ENCODE measurements around the gene THSD7B. TPM values are rescaled to one million over a fixed set of nuclear protein-coding genes. Genes with fewer than 3 reads are reported as not detected.

THSD7B gene
- polyA plus RNA-seq, 2 of the 4 experiments (the other 2 are of a cell fraction) = not detected

GRCh38 chr2:137206069-137206468 is 440.7 kb downstream of the THSD7B start:
- Histone ChIP-seq H3K9me3 (no peaks in the 10 kb centered on the region), H3K27ac (no peak overlapping the region), H3K4me1 (no peaks in the 10 kb centered on the region), H3K4me3 (no peak overlapping the region), H3K4me2 (no peak overlapping the region)
- no peak for TF ChIP-seq RARB (CRISPR knock-in tag; IDR thresholded peaks at IDR 0.05)
- TF ChIP-seq ELK1 (IDR thresholded peaks at IDR 0.05; ENCODE audit: low read depth, low read length) = no peak
- TF ChIP-seq ZC3H11A (IDR thresholded peaks at IDR 0.05) = no peak
- TF ChIP-seq RNF2 (IDR thresholded peaks at IDR 0.05; ENCODE audit: borderline replicate concordance, low read depth) = no peak
- no peak for TF ChIP-seq E2F6 (IDR thresholded peaks at IDR 0.05; ENCODE audit: borderline replicate concordance, low read depth)
- WGBS (ENCODE audit: missing lambda C conversion rate) = 29% methylated on average over 3 of the region's 3 CpGs
- ATAC-seq (no peak), FAIRE-seq (no peak), DNase-seq (ENCODE audit: low read depth in 1 of 2, low spot score in 1 of 2) (no peak)
- POLR2A ChIA-PET = no interaction called here
- CTCF ChIA-PET = no interaction called here

- no peak for TF ChIP-seq ZFP36 (IDR thresholded peaks at IDR 0.05; ENCODE audit: borderline replicate concordance, partially characterized antibody)
- TF ChIP-seq TFCP2L1 (CRISPR knock-in tag; IDR thresholded peaks at IDR 0.05) = no peak
- no peak for TF ChIP-seq USF2 (IDR thresholded peaks at IDR 0.05)
- POLR2A ChIA-PET = no interaction called here
- no peaks in the 10 kb centered on the region for H3K4me1 ChIP-seq
- H3K4me2 ChIP-seq = no peak overlapping the region
- no peak overlapping the region for H3K27ac ChIP-seq
- DNase-seq (ENCODE audit: low read depth in 1 of 2, low spot score in 1 of 2) (no peak), FAIRE-seq (no peak), ATAC-seq (no peak)
- no peak overlapping the region for H3K4me3 ChIP-seq
- 0% methylated on average over 1 of the region's 1 CpG for WGBS (ENCODE audit: missing lambda C conversion rate)
- no peaks in the 10 kb centered on the region for H3K9me3 ChIP-seq
- CTCF ChIA-PET = interaction anchor here (0.6 kb wide), 1 partner anchor 251 kb away, joined by 4 read pairs; no protein-coding TSS in a partner anchor
Observed at GRCh38 chr2:137207030-137207429, 441.7 kb downstream of the THSD7B start.

GRCh38 chr2:137208431-137208891 is 443.1 kb downstream of the THSD7B start:
- DNase-seq (ENCODE audit: low read depth in 1 of 2, low spot score in 1 of 2) (no peak), ATAC-seq (no peak), FAIRE-seq (no peak)
- CTCF ChIA-PET = no interaction called here
- no peak overlapping the region for H3K4me3 ChIP-seq
- TF ChIP-seq EHMT2 (IDR thresholded peaks at IDR 0.05; ENCODE audit: low read depth) = no peak
- TF ChIP-seq RNF2 (IDR thresholded peaks at IDR 0.05; ENCODE audit: borderline replicate concordance, low read depth) = no peak
- no peak for TF ChIP-seq EHF (CRISPR knock-in tag; IDR thresholded peaks at IDR 0.05)
- TF ChIP-seq ZC3H11A (IDR thresholded peaks at IDR 0.05) = no peak
- TF ChIP-seq NR3C1 (IDR thresholded peaks at IDR 0.05) = no peak
- no peak for TF ChIP-seq ESRRA (IDR thresholded peaks at IDR 0.05; ENCODE audit: borderline replicate concordance, low read length)
- TF ChIP-seq SMC3 (IDR thresholded peaks at IDR 0.05) = no peak
- TF ChIP-seq ZFP36 (IDR thresholded peaks at IDR 0.05; ENCODE audit: borderline replicate concordance, partially characterized antibody) = no peak
- no peak for TF ChIP-seq BHLHE40 (IDR thresholded peaks at IDR 0.05; ENCODE audit: low read depth, low read length)
- no peaks in the 10 kb centered on the region for H3K9me3 ChIP-seq
- H3K27ac ChIP-seq = no peak overlapping the region
- POLR2A ChIA-PET = no interaction called here
- H3K4me1 ChIP-seq = no peaks in the 10 kb centered on the region
- no peak overlapping the region for H3K4me2 ChIP-seq
- 24% methylated on average over 2 of the region's 2 CpGs for WGBS (ENCODE audit: missing lambda C conversion rate)

- Histone ChIP-seq H3K9me3 (no peaks in the 10 kb centered on the region), H3K27ac (no peak overlapping the region), H3K4me1 (no peaks in the 10 kb centered on the region), H3K4me2 (no peak overlapping the region), H3K4me3 (no peak overlapping the region)
- no peak for TF ChIP-seq ATOH8 (CRISPR knock-in tag; IDR thresholded peaks at IDR 0.05; ENCODE audit: low read depth)
- no peak for TF ChIP-seq PHF8 (IDR thresholded peaks at IDR 0.05; ENCODE audit: borderline replicate concordance, low read depth)
- no peak for TF ChIP-seq ZC3H11A (IDR thresholded peaks at IDR 0.05)
- TF ChIP-seq CBX2 (IDR thresholded peaks at IDR 0.05; ENCODE audit: borderline replicate concordance, low read depth) = no peak
- no peak for TF ChIP-seq ZSCAN20 (CRISPR knock-in tag; IDR thresholded peaks at IDR 0.05)
- TF ChIP-seq USF2 (IDR thresholded peaks at IDR 0.05) = no peak
- TF ChIP-seq CBX8 (IDR thresholded peaks at IDR 0.05) = no peak
- ChIA-PET CTCF (no interaction called here), POLR2A (no interaction called here)
- no peak for DNase-seq (ENCODE audit: low read depth in 1 of 2, low spot score in 1 of 2)
- ATAC-seq = no peak
- no peak for FAIRE-seq
Observed at GRCh38 chr2:137210039-137210438, 444.7 kb downstream of the THSD7B start.
